Fibroblast of skin of right biceps (primary cell): ENCODE measurements around the gene PET117.
"Not testable (repeated sequence)": the region's sequence is repeated elsewhere in the genome, so short reads cannot be mapped to it uniquely, and the experiment has no call there.

Source experiments
- DNase-seq: peaks from one replicate; pipeline ENCODE4 v3.0.0-alpha.2; 2013

The PET117 gene

DNA sequence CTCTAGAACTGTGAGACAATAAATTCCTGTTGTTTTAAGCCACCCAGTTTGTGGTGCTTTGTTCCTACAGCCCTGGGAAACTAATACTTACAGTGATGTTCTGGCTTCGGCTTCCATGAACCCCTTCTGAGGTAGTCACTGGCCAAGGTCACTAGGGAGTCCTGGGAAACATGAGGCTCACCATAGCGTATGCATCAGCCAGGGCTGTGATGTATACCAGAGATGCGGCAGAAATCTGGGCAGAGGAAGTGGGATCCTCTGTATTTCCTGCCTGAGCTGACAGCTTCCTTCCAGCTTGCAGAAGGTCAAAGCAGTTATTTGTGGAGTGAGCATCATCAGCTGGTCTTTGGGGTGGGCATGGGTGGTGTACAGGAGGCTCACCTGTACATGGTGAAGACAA is 27.9 kb downstream of the PET117 start:
- DNase-seq = no peak

DNA sequence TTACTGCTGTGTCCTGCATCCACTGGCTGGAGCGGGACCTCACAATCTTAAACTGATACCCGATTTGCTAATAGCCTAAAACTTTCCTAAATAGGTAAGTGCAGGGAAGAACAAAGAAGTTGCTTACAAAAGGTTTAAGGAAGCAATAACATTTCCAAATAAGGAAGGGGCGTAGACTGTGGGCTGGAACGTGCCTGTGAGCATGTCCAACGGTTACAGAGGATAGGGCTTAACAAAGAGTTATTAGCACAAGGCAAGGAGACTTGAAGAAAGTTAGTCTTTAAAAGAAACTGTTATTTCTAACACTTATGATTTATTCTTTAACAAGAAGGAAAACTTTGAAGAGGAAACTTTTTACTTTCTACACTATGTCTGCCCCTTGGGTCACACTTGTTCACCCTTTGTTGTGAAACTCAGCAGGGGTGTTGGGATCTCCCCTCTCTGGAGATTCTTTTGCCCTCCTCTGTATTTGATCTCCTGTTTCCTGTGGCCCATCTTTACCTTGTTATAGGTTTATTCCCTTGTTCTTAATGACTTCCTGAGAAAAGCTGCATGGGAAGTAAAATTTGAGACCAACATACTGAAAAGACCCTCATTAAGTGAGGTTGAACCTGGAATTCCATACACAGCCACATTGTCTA is 28.7 kb downstream of the PET117 start:
- no peak for DNase-seq

GRCh38 chr20:18166950-18167349 is 29.3 kb downstream of the PET117 start:
- DNase-seq = no peak

- no peak for DNase-seq
Measured at GRCh38 chr20:18172379-18172778, 34.7 kb downstream of the PET117 start.

DNA sequence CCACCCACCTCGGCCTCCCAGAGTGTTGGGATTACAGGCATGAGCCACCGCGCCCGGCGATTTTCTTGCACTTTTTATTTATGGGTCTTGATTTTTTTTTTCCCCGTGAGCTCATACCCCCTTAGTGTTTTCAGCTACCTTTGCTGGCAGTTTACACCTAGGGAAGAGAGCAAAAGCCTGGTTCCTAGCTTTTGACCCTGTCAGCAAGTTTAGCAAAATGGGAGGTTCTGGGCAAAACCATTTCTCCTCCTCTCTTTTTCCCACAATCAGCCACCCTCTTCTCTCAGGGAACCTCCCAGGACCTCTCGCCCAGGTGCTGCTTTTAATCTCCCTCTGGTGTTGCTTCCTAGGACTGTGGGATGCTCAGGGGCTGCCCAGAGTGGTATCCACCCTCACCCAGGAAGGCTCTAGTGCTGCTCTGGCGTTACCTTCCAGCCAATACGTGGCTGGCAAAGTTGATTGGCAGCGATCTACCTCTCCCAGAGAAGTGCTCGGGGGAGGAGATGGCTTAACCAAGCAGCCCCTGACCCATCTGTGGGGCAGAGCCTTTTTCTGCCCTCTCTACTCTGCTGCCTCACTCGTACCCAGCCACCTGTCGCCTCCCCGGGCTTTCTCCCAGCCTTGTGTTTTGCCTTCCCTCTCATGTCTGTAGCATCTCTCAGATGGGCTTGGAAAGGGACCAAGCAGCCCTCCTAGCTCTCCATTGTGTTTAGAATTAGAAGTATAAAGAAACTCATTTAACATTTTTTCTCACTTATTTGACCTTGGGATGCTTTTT is 37.4 kb downstream of the PET117 start:
- DNase-seq = no peak

- peak; percentile 16 for DNase-seq
Measured at GRCh38 chr20:18176318-18176785, 38.7 kb downstream of the PET117 start.

GRCh38 chr20:18180366-18180765 is 42.7 kb downstream of the PET117 start:
- DNase-seq = not testable (repeated sequence)

- DNase-seq = no peak
Measured at GRCh38 chr20:18180815-18181214, 43.2 kb downstream of the PET117 start.

GRCh38 chr20:18187020-18187419 is 49.4 kb downstream of the PET117 start:
- DNase-seq = no peak

GRCh38 chr20:18188434-18188833 is 50.8 kb downstream of the PET117 start:
- DNase-seq = no peak

DNA sequence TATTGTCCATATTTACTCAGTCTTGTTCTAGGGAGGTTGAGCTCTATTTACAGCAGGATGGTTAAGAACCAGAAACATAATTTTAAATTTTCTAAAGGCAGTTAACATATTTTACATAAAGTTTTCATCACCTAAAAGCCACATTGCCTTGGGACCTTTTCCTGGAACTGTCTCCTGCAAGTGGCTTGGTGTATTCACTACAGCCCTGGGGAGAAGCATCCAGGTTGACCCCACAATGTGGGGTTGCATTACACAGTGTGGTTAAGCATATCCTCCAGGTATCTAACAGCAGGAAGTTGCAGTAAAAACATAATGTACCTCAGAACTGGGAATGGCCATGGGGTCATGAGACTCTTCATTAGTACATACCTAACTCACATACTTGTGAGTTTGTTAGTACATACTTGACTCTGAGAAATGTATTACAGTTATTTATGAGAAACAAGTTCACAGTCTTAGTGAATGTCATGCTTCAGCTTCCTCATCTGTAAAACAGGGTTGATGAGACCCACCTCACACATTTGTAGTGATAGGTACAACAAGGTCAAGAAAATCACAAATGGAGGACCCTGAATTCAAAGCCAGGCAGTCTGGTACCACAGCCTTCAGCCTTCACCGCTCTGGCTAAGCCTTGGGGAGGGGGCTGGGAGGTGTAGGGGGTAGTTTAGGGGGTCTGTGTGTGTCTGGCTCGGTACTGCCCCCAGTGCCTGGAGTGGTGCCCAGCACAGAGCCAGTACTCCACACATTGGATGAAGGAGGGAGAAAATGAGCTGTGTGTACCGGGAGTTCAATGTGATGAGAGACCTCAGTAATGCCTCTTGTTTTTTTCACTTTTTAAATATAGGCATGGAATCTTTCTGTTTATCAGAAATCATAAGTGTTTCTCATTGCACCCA is 52.9 kb downstream of the PET117 start:
- DNase-seq = no peak

DNA sequence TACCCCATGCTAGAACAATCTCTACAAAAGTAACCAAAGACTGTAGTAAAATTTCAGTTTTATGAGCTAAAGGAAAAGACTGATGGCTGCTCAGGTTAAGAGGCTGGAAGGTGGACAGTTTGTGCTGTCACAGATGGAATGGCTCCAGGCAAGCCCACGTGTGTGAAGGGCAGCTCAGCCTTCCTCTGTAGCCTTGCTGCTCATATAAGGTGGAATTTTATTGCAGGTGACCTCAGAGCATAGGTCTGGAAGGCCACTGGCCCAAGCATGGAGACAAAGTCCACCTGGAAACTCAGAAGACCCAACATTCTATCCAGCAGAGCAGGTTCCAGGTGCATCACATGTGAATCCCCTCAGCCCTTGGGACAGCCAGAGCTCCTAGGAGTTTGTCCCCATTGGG is 53.6 kb downstream of the PET117 start:
- no peak for DNase-seq
